GM12892 (cell line): ENCODE results near the gene POU6F2.

Experiments
- DNase-seq: peaks from one replicate; pipeline ENCODE4 v3.0.0; 2011; ENCODE audit not compliant: insufficient read length
- FAIRE-seq: peaks from 2 replicates; lab custom pipeline; 2011; peaks lifted over from hg19 to GRCh38; lab: Jason Lieb, UNC
- POLR2A ChIP-seq: IDR thresholded peaks from 2 replicates; pipeline ENCODE4 v1.6.1; 2011; ENCODE audit warnings: low read depth, low read length, control low read depth
- POLR2AphosphoS5 ChIP-seq: IDR thresholded peaks from 2 replicates; pipeline ENCODE4 v1.6.1; 2011; ENCODE audit warnings: low read depth, low read length, control low read depth
- TAF1 ChIP-seq: IDR thresholded peaks from 2 replicates; pipeline ENCODE4 v1.6.1; 2011; ENCODE audit warnings: low read depth, mild to moderate bottlenecking, control low read depth, low read length, borderline replicate concordance

Gene POU6F2

DNA sequence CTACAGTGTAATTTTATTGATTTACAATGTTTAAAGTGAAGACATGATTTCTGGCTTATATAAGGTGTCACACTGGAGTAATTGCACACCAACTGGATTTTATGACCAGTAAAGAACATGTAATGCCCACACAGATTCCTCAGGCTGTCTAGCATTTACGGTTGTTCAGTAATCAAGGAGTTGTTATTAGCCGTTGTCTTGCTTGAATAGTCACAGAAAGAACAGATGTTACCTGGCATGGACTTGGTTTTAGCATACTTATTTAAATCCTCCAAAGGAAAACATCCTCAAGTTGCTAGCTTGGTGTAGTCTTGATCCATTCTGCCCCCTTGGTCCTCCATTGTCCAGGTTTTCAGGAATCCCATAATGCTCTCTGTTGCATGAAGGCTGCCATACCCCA lies 65.8 kb downstream of the POU6F2 start:
- TF ChIP-seq TAF1 (no peak), POLR2AphosphoS5 (no peak), POLR2A (no peak)
- no peak for DNase-seq
- FAIRE-seq = no peak

DNA sequence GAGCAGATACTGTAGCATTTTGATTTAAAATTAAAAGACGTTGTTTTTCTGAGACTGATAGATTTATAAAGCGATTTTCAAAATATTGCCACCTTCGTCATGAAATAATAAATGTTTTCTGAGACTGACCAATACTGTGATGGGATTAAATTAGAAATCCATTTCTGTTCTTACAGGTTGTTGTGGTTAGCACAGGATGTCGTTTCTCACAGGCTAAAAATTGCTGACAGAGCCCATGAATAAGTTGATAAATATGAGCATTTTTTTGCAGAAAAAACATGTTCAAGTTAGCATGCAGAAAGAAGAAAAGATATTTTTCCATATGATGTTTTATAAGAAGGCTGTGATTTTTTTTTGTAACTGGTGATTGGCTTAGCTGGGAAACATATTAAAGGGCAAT lies 66.8 kb downstream of the POU6F2 start:
- FAIRE-seq = no peak
- no peak for TF ChIP-seq POLR2AphosphoS5
- TF ChIP-seq TAF1 = no peak
- TF ChIP-seq POLR2A = no peak
- no peak for DNase-seq

DNA sequence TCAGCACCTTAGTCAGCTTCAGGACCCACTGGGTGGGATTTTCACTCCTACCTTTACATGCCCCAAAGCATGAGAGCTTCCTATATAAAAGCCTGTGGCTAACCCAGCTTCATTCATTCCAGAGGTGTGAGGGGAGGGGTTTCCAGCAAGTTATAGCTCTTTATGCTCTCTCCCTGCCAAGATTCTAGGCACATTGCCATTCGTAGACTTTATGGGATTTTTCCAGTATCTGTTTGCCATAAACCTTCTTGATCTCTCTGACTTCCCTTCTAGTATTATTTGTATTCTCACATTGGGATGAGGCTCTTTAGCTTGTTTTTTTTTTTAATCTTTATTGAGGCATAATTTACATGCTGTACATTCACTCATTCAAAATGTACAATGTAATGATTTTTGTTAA lies 67.5 kb downstream of the POU6F2 start:
- TF ChIP-seq POLR2A = no peak
- TF ChIP-seq POLR2AphosphoS5 = no peak
- no peak for TF ChIP-seq TAF1
- no peak for DNase-seq
- FAIRE-seq = no peak

DNA sequence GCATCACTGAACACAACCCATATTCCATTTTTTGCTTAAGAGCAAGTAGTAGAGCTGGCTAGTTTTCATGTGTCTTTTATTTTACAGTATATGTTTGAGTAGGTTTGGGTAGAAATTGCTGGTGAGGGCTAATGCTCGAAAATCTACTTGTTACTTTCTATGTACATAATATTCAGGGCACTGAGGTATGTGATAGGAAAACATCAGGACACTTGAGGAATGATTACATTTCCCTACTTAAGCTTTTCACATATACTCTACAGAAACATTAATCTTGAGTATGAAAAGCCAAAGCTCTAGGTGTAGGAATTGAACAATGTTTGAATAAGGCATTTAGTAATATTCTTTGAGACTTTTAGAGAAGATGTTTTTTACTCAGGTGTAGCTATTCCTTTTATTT lies 73.6 kb downstream of the POU6F2 start:
- TF ChIP-seq TAF1 = no peak
- TF ChIP-seq POLR2A = no peak
- TF ChIP-seq POLR2AphosphoS5 = no peak
- FAIRE-seq (no peak), DNase-seq (no peak)

DNA sequence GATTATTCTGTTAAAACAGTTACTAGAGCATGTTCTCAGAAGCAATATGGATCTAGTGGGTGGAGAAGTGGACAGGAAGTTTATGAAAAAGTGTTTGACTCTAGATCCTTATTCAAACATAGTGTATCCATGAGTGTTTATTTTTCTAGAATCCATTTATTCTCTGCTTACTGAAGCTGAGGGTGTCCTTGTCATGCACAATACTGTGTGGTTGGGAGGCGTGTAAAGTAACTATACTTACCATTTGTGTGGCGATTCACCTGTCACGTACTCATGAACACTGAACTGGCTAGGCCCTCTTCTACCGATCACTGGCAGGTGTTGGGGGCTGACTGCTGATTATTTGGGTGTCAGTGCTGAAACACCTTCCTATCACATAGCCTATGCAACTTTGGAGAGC lies 74.0 kb downstream of the POU6F2 start:
- TF ChIP-seq POLR2A (no peak), TAF1 (no peak), POLR2AphosphoS5 (no peak)
- no peak for FAIRE-seq
- DNase-seq = no peak

DNA sequence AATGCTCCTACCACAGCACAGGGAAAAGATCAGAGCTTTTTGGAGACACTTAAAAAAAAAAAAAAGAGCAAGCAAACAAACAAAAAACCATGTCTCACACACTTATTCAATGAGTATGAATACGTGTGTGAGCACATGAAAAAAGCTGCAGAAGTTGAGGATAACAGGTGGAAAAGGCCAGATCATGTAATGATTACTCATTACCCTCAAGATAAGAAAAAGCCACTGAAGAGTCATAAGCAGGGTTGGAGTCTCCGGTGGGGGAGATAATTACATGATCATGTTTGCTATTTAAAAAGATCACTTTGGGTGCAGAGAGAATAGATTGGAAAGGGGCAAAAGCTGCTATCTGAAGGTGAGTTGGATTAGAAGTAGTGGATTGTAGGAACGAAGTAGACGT lies 77.0 kb downstream of the POU6F2 start:
- no peak for DNase-seq
- FAIRE-seq = no peak
- TF ChIP-seq TAF1 (no peak), POLR2A (no peak), POLR2AphosphoS5 (no peak)

DNA sequence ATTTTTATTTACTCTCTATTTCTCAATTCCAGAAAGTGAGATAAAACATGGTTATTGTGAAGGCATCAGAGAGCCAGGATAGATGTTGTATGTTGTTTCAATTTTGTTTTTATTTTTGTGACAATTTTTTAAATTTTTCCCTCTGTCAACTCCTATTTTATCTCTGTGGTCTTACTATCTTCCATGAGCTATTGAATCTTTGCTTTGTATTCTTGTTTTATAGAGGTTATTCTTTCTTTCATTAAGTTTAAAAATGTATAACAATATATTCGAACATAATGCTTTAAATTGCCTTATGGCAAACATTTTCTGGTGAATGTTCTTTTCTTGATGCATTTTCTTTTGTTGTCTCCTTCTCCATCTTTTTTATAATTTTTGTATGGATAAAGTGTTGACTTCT lies 78.4 kb downstream of the POU6F2 start:
- no peak for FAIRE-seq
- TF ChIP-seq POLR2A (no peak), TAF1 (no peak), POLR2AphosphoS5 (no peak)
- DNase-seq = no peak

DNA sequence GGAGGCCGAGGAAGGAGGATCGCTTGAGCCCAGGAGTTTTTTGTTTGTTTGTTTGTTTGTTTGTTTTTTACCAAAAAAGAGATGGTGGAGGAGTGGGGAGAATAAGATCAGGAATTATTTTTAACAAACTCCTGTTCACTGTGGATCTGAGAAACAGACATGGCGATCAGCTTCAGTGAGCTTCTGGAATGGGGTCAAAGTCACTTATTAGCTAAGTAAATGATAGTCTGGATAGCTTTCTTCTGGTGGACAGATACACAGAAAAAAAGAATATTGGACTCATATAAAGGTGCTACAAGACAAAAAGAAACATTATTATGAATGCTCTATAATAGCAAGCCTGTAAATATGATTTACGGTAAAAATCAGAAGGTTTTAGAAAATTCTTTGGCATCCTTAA lies 85.1 kb downstream of the POU6F2 start:
- FAIRE-seq = no peak
- DNase-seq = no peak
- TF ChIP-seq POLR2A = no peak
- TF ChIP-seq TAF1 = no peak
- TF ChIP-seq POLR2AphosphoS5 = no peak

DNA sequence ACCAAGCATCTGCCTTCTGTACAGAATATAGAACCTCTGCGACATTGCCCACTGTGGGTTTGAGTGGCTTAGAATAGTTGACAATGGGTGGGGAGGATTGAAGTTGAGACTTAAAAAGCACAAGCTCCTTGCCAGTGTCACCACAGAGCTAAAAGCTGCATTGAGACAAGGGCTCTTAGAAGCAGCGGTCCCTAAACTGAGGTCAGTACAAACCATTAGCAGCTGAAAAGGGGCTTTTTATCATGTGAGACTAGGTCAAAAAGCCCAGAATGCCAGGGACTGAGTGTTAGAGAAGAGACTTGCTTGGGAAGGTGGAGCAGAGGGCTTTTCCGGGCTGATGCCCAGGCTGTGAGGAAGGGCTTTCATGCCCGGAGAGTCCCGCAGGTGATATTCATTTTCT lies 91.3 kb downstream of the POU6F2 start:
- DNase-seq = no peak
- TF ChIP-seq POLR2A = no peak
- no peak for TF ChIP-seq POLR2AphosphoS5
- TF ChIP-seq TAF1 = no peak

DNA sequence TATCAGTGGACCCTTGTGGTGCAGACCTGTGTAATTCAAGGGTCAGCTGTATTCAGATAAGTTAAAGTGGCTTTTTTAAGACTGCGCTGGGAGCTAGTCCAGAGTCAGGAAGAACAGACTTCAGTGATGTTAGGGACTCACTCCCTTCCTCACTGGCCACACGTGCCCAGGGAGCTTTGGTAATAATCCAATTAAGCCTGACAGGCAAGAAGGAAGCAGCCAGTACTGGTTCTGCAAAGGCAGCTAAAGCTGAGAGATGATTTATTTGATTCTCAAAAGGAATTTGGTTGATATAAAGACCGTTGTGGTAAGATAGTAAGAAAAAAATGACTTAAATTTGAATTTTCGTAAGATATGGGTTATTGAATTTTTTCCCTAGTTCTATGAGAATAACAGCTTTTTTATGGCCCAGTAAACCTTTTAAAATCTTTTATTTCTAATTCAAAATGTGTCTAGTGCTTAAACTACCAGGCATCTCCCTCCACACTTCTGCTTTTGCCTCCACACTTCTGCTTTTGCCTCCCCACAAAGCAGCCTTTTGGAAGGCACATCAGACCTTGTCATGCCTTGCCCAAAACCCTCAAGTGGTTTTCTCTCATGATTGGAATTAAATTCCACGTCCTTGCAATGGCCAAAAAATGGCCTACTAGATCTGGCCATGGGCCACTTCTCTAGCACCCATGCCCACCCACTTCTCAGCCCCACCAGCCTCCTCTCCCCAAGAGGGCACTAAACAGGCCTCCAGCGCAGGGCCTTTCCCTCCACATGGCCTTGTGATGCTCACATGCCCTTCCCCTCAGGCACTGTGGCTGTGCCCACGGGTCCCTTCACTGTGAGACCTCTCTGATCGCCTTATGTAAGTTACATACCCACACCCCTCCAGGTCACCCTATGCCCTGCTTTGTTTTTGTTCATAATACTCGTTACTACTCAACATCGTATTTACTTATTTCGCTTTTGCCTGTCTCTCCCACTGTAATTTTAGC lies 92.5 kb downstream of the POU6F2 start:
- no peak for TF ChIP-seq POLR2A
- no peak for TF ChIP-seq POLR2AphosphoS5
- TF ChIP-seq TAF1 = no peak
- no peak for FAIRE-seq
- no peak for DNase-seq

More for the DNA sequence above, 91.3 kb downstream of the POU6F2 start:
- no peak for FAIRE-seq

DNA sequence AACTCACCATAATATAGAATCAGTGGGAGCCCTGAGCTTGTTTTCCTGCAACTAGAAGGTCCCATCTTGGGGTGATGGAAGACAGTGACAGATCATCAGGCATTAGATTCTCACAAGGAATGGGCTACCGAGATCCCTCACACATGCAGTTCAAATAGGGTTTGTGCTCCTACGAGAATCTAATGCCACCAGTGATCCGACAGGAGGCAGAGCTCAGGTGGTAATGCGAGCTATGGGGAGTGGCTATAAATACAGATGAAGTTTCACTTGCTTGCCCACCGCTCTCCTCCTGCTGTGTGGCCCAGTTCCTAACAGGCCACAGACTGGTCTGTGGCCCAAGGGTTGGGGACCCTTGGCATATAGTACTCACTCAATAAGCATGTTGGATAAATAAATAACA lies 93.4 kb downstream of the POU6F2 start:
- DNase-seq (no peak), FAIRE-seq (no peak)
- no peak for TF ChIP-seq POLR2A
- TF ChIP-seq POLR2AphosphoS5 = no peak
- no peak for TF ChIP-seq TAF1

DNA sequence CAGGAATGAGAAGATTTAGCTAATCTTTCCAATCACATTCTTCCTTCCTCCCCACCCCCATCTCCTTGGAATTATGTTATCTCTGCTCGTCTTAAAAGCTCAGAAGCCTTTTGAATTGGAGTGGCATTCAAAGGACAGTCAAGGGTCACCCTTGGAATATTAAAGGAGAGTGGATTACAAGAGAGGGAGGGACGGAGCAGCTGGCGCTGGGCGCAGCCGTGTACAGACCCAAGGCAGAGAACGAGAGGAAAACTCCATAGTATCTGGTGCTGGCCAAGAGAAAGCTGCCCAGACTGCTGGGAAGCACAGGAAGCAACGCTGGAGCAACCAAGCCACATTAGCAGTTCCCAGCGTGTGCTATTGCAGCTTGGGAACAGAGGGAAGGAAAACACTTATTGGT lies 95.7 kb downstream of the POU6F2 start:
- TF ChIP-seq POLR2AphosphoS5 (no peak), POLR2A (no peak), TAF1 (no peak)
- FAIRE-seq (no peak), DNase-seq (no peak)

DNA sequence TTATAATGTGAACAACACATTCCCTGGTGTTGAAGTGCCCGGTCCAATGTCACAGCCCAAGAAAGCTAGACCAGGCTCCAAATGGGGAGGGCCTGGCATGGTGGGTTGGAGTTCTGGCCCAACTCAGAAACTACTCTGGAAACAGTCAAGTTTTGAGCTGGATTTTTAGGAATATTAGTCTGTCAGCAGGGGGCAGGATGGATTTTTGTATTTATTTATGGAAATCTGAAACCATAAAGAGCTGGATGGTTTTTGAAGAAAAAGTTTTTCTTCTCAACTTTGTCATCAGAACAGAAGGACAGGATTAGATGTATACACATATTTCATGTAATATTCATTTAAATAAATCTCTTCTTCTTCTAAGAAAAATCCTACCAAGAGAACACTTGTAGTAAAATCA lies 97.5 kb downstream of the POU6F2 start:
- no peak for TF ChIP-seq TAF1
- FAIRE-seq (no peak), DNase-seq (no peak)
